MM.1S (cell line): ENCODE measurements around the gene SPOCK1.

Experiments
- CTCF ChIP-seq: fragments of 300-600 bp; sonication (generic); IDR thresholded peaks from 2 replicates; pipeline ENCODE4 v1.5.1; 2016; ENCODE audit warnings: antibody characterized with exemption, low read length, mixed read lengths
- EZH2 ChIP-seq: fragments of 300-600 bp; sonication (generic); optimal IDR thresholded peaks from 2 replicates; pipeline ENCODE3; 2017; ENCODE audit warnings: low read depth, mild to moderate bottlenecking, antibody characterized with exemption, low read length, mixed read lengths

DNA sequence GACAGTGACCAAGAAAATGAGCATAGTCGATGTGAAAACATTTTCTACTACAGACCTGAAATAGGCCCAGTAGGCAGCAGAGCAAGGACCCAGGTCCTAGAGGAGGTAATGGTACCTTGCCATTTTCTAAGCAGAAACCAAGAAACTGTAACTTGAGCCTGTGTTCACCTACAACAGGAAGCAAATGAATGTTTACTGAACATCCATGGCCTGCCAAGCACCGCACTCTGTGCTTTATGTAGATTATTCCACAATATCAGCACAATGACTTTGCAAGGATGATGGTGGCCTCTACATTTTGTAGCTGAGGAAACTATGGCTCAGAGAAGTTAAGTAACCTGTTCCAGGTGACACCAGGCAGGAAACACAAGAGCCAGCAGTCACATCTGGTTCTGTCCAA, 215.3 kb downstream of the SPOCK1 start:
- TF ChIP-seq CTCF = no peak
- no peak for TF ChIP-seq EZH2
